Naive thymus-derived CD4-positive, alpha-beta T cell (primary cell): ENCODE data around the gene ABI3BP. TPM values are rescaled to one million over a fixed set of nuclear protein-coding genes. Genes with fewer than 3 reads are reported as not detected.

Source experiments
- ATAC-seq: fragments of 150-1000 bp; cut with Tn5 transposase; 2 replicates; pipeline ENCODE4 v1.10.0; 2021; ENCODE audit warnings: mild to moderate bottlenecking, moderate library complexity
- CTCF ChIA-PET: fragments of 350-600 bp; sonication (Branson Sonifier 250); formaldehyde crosslinking; loops from one replicate; lab custom pipeline; 2021; ENCODE audit warnings: antibody characterized with exemption; lab: Charles Lee
- POLR2A ChIA-PET: fragments of 350-600 bp; sonication (Branson Sonifier 250); formaldehyde crosslinking; loops from one replicate; lab custom pipeline; 2021; ENCODE audit warnings: antibody characterized with exemption, inconsistent platforms; lab: Charles Lee
- DNase-seq, 9 donors: peaks; one replicate each; pipeline versions ENCODE4 v3.0.0 to v3.0.0-alpha.2; 2020 to 2022; ENCODE audit warnings: mixed read lengths in 1 of 9
- H3K27ac ChIP-seq: one replicate; pipeline ENCODE4 v1.7.0; 2013; ENCODE audit warnings: mild to moderate bottlenecking, low read depth, low read length, moderate library complexity
- H3K27me3 ChIP-seq, 2 donors: one replicate each; pipeline ENCODE4 v1.7.0; 2013; ENCODE audit warnings: low read length in 2 of 2, mild to moderate bottlenecking in 2 of 2, moderate library complexity in 2 of 2; ENCODE audit not compliant: control insufficient read depth in 2 of 2, insufficient read depth in 2 of 2
- H3K36me3 ChIP-seq, 3 experiments: 1 replicate in 2 of 3; 2 replicates in 1 of 3; pipeline ENCODE4 v1.7.0; 2013; ENCODE audit warnings: low read length in 3 of 3, mild to moderate bottlenecking in 3 of 3, moderate library complexity in 1 of 3; ENCODE audit not compliant: insufficient read depth in 3 of 3, control insufficient read depth in 2 of 3
- H3K4me1 ChIP-seq, 2 donors: one replicate each; pipeline ENCODE4 v1.7.0; 2013; ENCODE audit warnings: low read length in 2 of 2, mild to moderate bottlenecking in 2 of 2, moderate library complexity in 1 of 2; ENCODE audit not compliant: control insufficient read depth in 2 of 2, insufficient read depth in 2 of 2
- H3K4me3 ChIP-seq: 2 replicates; pipeline ENCODE4 v1.7.0; 2013; ENCODE audit warnings: mild to moderate bottlenecking, low read length
- H3K9me3 ChIP-seq, 3 experiments: 1 replicate in 2 of 3; 2 replicates in 1 of 3; pipeline ENCODE4 v1.7.0; 2013; ENCODE audit warnings: low read length in 3 of 3; ENCODE audit not compliant: control insufficient read depth in 2 of 3
- H3K27ac Mint-ChIP-seq, 9 donors: one replicate each; pipeline ENCODE4 v1.8.0; 2020 to 2022; ENCODE audit warnings: mixed read lengths in 9 of 9, mild to moderate bottlenecking in 8 of 9, moderate library complexity in 5 of 9, inconsistent platforms in 2 of 9
- H3K27me3 Mint-ChIP-seq, 5 donors: one replicate each; pipeline ENCODE4 v1.8.0; 2021 to 2022; ENCODE audit warnings: mixed read lengths in 5 of 5, mild to moderate bottlenecking in 1 of 5
- H3K36me3 Mint-ChIP-seq, 5 donors: one replicate each; pipeline ENCODE4 v1.8.0; 2020 to 2022; ENCODE audit warnings: mixed read lengths in 5 of 5, mild to moderate bottlenecking in 3 of 5, inconsistent platforms in 1 of 5
- H3K4me1 Mint-ChIP-seq, 7 donors: one replicate each; pipeline ENCODE4 v1.8.0; 2020 to 2022; ENCODE audit warnings: mixed read lengths in 7 of 7, mild to moderate bottlenecking in 3 of 7, inconsistent platforms in 1 of 7
- H3K4me3 Mint-ChIP-seq, 10 donors: one replicate each; pipeline ENCODE4 v1.8.0; 2020 to 2022; ENCODE audit warnings: mild to moderate bottlenecking in 10 of 10, mixed read lengths in 10 of 10, moderate library complexity in 6 of 10, inconsistent platforms in 2 of 10
- H3K9me3 Mint-ChIP-seq, 11 donors: one replicate each; pipeline ENCODE4 v1.8.0; 2020 to 2022; ENCODE audit warnings: mixed read lengths in 11 of 11, mild to moderate bottlenecking in 4 of 11, inconsistent platforms in 1 of 11, moderate library complexity in 1 of 11
- intact Hi-C, 2 donors: fragments of 100-400 bp; cut with micrococcal nuclease; formaldehyde crosslinking; loops; one replicate each; pipeline ENCODE4 v1.15.1; 2023
- polyA plus RNA-seq, 2 donors: library from polyadenylated mRNA; unstranded; fragments of 300-500 nt; fragmentation: Illumina TruSeq; gene quantifications; one replicate each; pipeline ENCODE4 v1.2.3, GENCODE V29; 2021
- total RNA-seq, 6 experiments: library from RNA in 5 of 6; stranded (reverse) in 5 of 6; gene quantifications; 1 replicate in 5 of 6; 2 replicates in 1 of 6; pipeline ENCODE4 v1.2.3 and lab custom pipeline; 2021 to 2026

Gene ABI3BP
- total and polyA plus RNA-seq, 7 experiments from 2014 or later, result not detected

DNA sequence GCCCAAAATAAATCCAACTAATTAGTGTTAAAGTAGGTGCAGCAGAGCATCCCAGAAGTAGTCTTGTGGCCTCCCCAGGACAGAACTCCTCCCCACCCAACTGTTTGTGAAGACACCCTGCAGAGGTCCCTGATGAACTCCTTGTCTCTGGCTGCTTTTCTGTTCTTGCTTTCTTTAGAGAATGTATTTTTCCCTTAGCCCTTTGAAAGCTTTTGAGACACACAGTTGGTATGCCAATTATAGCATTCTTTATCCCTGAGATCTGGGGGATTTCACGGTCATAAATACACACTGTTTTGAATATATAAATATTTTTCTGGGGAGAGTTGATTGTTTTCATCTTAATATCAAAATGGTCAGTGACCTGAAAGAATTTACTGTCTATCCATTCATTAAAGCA lies 274.1 kb downstream of the ABI3BP start:
- Mint-ChIP-seq H3K27ac (peak overlapping the region in 2 of 9 donors; percentile 37 to 48), H3K36me3 (peaks cover 3 to 57% (median 49%) of the 10 kb centered on the region in 5 donors), H3K4me1 (peaks cover 34 to 49% (median 44%) of the 10 kb centered on the region in 7 donors), H3K4me3 (no peak overlapping the region), H3K9me3 (no peaks in the 10 kb centered on the region), H3K27me3 (no peaks in the 10 kb centered on the region)
- intact Hi-C loops, result no loop called here
- H3K9me3 ChIP-seq, result no peaks in the 10 kb centered on the region
- ATAC-seq (no peak), DNase-seq (no peak)
- peaks cover 0 to 4% of the 10 kb centered on the region in 2 donors for H3K4me1 ChIP-seq
- H3K27ac ChIP-seq, result no peak overlapping the region
- no peaks in the 10 kb centered on the region for H3K27me3 ChIP-seq
- H3K4me3 ChIP-seq, result no peak overlapping the region
- ChIA-PET POLR2A (no interaction called here), CTCF (no interaction called here)
- peaks cover 12 to 35% (median 18%) of the 10 kb centered on the region in 3 experiments for H3K36me3 ChIP-seq

GRCh38 chr3:100717637-100718487 lies 275.4 kb downstream of the ABI3BP start:
- Mint-ChIP-seq H3K36me3 (peaks cover 3 to 61% (median 49%) of the 10 kb centered on the region in 5 donors), H3K9me3 (no peaks in the 10 kb centered on the region), H3K27ac (peak overlapping the region in 2 of 9 donors; percentile 31 to 32), H3K4me3 (peak overlapping the region in 3 of 10 donors; percentile 22 to 50 (median 22)), H3K4me1 (peaks cover 36 to 60% (median 46%) of the 10 kb centered on the region in 7 donors), H3K27me3 (no peaks in the 10 kb centered on the region)
- Histone ChIP-seq H3K4me1 (peaks cover 0 to 4% of the 10 kb centered on the region in 2 donors), H3K27ac (no peak overlapping the region), H3K36me3 (peaks cover 12 to 35% (median 16%) of the 10 kb centered on the region in 3 experiments), H3K4me3 (no peak overlapping the region), H3K27me3 (no peaks in the 10 kb centered on the region), H3K9me3 (no peaks in the 10 kb centered on the region)
- DNase-seq (no peak), ATAC-seq (no peak)
- POLR2A ChIA-PET, result interaction anchor here (0.6 to 0.7 kb wide), 4 partner anchors 14 to 968 kb away, joined by 3 to 4 read pairs (median 3); no protein-coding TSS in a partner anchor
- CTCF ChIA-PET, result interaction anchor here (0.7 kb wide), 1 partner anchor 378 kb away, joined by 6 read pairs; no protein-coding TSS in a partner anchor
- intact Hi-C loops, result no loop called here

DNA sequence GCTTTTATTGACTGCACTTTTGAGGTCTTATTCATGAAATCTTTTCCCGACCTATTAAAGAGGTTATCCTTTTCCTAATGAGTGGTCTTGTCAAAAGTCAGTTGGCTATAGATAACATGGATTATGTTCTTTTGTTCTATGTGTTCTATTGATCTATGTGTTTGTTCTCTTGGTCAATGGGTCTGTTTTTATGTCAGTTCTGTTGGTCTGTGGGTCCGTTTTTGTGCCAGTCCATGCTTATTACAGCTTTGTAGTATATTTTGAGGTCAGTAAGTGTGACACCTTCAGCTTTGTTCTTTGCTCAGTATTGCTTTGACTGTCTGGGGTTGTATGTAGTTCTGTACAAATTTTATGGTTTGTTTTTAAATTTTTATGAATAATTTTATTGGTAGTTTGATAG lies 276.2 kb downstream of the ABI3BP start:
- H3K4me3 ChIP-seq, result no peak overlapping the region
- H3K4me1 Mint-ChIP-seq, result peaks cover 44 to 68% (median 54%) of the 10 kb centered on the region in 7 donors
- no peaks in the 10 kb centered on the region for H3K27me3 ChIP-seq
- H3K27me3 Mint-ChIP-seq, result no peaks in the 10 kb centered on the region
- intact Hi-C loops, result no loop called here
- peaks cover 3 to 60% (median 47%) of the 10 kb centered on the region in 5 donors for H3K36me3 Mint-ChIP-seq
- H3K36me3 ChIP-seq, result peaks cover 8 to 32% (median 11%) of the 10 kb centered on the region in 3 experiments
- no peak for DNase-seq
- ATAC-seq, result no peak
- peaks cover 0 to 4% of the 10 kb centered on the region in 2 donors for H3K4me1 ChIP-seq
- peak overlapping the region in 8 of 10 donors; percentile 12 to 50 (median 22) for H3K4me3 Mint-ChIP-seq
- no peak overlapping the region for H3K27ac ChIP-seq
- no peaks in the 10 kb centered on the region for H3K9me3 Mint-ChIP-seq
- peak overlapping the region in 3 of 9 donors; percentile 31 to 78 (median 66) for H3K27ac Mint-ChIP-seq
- ChIA-PET POLR2A (interaction anchor here (0.7 kb wide), 1 partner anchor 969 kb away, joined by 3 read pairs; no protein-coding TSS in a partner anchor), CTCF (no interaction called here)
- H3K9me3 ChIP-seq, result no peaks in the 10 kb centered on the region

DNA sequence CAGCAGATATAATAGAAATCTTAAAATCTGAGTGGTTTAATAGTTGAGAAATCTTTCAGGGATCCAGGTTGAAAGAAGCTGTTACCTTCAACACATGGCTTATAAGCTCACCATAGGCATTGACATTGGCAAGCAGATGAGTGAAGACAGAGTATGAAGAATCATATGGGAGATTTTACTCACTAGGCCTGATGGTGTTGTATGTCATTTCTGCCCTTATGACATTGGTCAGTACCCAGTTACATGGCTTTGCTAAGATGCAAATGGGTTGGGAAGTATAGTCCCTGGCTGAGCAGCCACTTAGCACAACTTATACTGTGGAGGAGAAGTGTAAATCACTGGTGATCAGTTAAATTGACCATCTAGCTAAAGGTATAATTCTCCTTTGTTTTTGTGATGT lies 278.0 kb downstream of the ABI3BP start:
- H3K27me3 ChIP-seq, result no peaks in the 10 kb centered on the region
- H3K27me3 Mint-ChIP-seq, result no peaks in the 10 kb centered on the region
- peaks cover 12 to 19% of the 10 kb centered on the region in 2 donors for H3K4me1 ChIP-seq
- H3K4me1 Mint-ChIP-seq, result peaks cover 56 to 86% (median 71%) of the 10 kb centered on the region in 7 donors
- POLR2A ChIA-PET, result interaction anchor here (0.7 kb wide), 1 partner anchor 409 kb away, joined by 4 read pairs; no protein-coding TSS in a partner anchor
- DNase-seq (no peak), ATAC-seq (no peak)
- H3K4me3 Mint-ChIP-seq, result peak overlapping the region in 4 of 10 donors; percentile 5 to 50 (median 14)
- intact Hi-C loops, result no loop called here
- H3K27ac ChIP-seq, result no peak overlapping the region
- peaks cover 5 to 27% (median 8%) of the 10 kb centered on the region in 3 experiments for H3K36me3 ChIP-seq
- no peak overlapping the region for H3K4me3 ChIP-seq
- CTCF ChIA-PET, result interaction anchor here (0.7 kb wide), 1 partner anchor 80 kb away, joined by 6 read pairs; no protein-coding TSS in a partner anchor
- no peak overlapping the region for H3K27ac Mint-ChIP-seq
- no peaks in the 10 kb centered on the region for H3K9me3 ChIP-seq
- H3K36me3 Mint-ChIP-seq, result peaks cover 3 to 57% (median 42%) of the 10 kb centered on the region in 5 donors
- H3K9me3 Mint-ChIP-seq, result peaks cover 0 to 3% (median 0%) of the 10 kb centered on the region in 11 donors

DNA sequence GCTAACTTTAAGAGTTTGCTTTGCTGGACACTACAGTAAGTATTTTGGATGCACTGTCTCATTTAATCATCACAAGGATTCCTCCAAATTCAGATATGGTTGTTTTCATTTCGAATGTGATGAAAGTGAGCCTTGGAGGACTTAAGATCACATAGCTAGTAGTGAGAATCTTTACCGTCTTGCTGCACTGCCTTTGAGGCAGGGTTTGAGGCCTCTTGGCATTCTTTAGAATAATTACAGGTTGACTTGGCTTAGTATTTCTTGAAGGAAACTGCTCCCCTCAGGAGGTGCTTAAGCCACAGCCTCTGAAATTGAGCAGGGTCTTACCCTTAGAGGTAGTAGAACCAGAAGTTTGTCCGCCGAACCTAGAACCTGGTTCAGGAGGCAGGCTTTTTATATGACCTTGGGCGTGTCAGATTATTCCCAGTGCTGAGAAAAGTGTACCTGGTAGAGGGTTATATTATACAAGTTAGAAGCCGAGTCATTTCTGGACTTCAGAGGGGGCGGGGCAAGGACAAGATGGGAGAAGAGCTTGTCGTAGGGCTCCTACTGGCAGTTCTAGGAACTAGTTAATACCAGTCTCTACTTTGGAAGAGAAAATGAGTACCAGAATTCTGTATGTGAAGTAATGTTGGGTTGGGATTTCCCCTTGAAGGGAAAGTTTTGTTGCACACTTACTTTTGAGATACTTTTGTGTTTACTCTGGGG lies 282.8 kb downstream of the ABI3BP start:
- H3K36me3 ChIP-seq, result peaks cover 0 to 15% (median 3%) of the 10 kb centered on the region in 3 experiments
- no peaks in the 10 kb centered on the region for H3K27me3 ChIP-seq
- Mint-ChIP-seq H3K27ac (peak overlapping the region; percentile 12 to 99 (median 92)), H3K9me3 (peaks cover 0 to 7% (median 2%) of the 10 kb centered on the region in 11 donors), H3K36me3 (peaks cover 0 to 34% (median 20%) of the 10 kb centered on the region in 5 donors), H3K4me3 (peak overlapping the region; percentile 85 to 98 (median 88)), H3K4me1 (peaks cover 41 to 60% (median 55%) of the 10 kb centered on the region in 7 donors), H3K27me3 (peaks cover 0 to 11% (median 2%) of the 10 kb centered on the region in 5 donors)
- peak overlapping the region; percentile 81 for H3K27ac ChIP-seq
- peak in 8 of 9 donors; percentile 11 to 71 (median 24) for DNase-seq
- H3K9me3 ChIP-seq, result no peaks in the 10 kb centered on the region
- peak; percentile 37 for ATAC-seq
- peaks cover 19 to 25% of the 10 kb centered on the region in 2 donors for H3K4me1 ChIP-seq
- intact Hi-C loops, result loop anchor here in 1 of 2 donors (1.0 to 2.0 kb wide), 5 partner anchors 45 to 394 kb away; partner anchors contain the start of gene NIT2
- ChIA-PET POLR2A (interaction anchor here (0.6 to 2.2 kb wide), 3 partner anchors 12 to 966 kb away, joined by 3 to 7 read pairs (median 3); partner anchors contain the start of gene LNP1), CTCF (interaction anchor here (0.6 kb wide), 1 partner anchor 878 kb away, joined by 3 read pairs; no protein-coding TSS in a partner anchor)
- peak overlapping the region; percentile 67 for H3K4me3 ChIP-seq
